ENCODE results near the gene BRD4. TPM values are rescaled to one million over a fixed set of nuclear protein-coding genes. Genes with fewer than 3 reads are reported as not detected.

BRD4 gene
- total RNA-seq, 4 donors from 2014 or later, result 54.8 to 111 (median 68.3) TPM

GRCh38 chr19:15220833-15221232, 111.5 kb downstream of the BRD4 start:
- DNase-seq (ENCODE audit: low spot score in 2 of 2), result no peak
- Histone ChIP-seq H3K36me3 (no peaks in the 10 kb centered on the region), H3K9me3 (no peaks in the 10 kb centered on the region), H3K27ac (no peak overlapping the region), H3K4me1 (peaks cover 18% of the 10 kb centered on the region), H3K27me3 (no peaks in the 10 kb centered on the region), H3K4me3 (no peak overlapping the region)
- 69% methylated on average over 6 of the region's 6 CpGs for WGBS
- TF ChIP-seq POLR2AphosphoS5 (IDR thresholded peaks at IDR 0.05) (no peak), POLR2A (IDR thresholded peaks at IDR 0.05) (no peak), EP300 (IDR thresholded peaks at IDR 0.05) (no peak)
- TF ChIP-seq, protein P1, sequence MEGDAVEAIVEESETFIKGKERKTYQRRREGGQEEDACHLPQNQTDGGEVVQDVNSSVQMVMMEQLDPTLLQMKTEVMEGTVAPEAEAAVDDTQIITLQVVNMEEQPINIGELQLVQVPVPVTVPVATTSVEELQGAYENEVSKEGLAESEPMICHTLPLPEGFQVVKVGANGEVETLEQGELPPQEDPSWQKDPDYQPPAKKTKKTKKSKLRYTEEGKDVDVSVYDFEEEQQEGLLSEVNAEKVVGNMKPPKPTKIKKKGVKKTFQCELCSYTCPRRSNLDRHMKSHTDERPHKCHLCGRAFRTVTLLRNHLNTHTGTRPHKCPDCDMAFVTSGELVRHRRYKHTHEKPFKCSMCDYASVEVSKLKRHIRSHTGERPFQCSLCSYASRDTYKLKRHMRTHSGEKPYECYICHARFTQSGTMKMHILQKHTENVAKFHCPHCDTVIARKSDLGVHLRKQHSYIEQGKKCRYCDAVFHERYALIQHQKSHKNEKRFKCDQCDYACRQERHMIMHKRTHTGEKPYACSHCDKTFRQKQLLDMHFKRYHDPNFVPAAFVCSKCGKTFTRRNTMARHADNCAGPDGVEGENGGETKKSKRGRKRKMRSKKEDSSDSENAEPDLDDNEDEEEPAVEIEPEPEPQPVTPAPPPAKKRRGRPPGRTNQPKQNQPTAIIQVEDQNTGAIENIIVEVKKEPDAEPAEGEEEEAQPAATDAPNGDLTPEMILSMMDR (IDR thresholded peaks at IDR 0.05), result no peak

DNA sequence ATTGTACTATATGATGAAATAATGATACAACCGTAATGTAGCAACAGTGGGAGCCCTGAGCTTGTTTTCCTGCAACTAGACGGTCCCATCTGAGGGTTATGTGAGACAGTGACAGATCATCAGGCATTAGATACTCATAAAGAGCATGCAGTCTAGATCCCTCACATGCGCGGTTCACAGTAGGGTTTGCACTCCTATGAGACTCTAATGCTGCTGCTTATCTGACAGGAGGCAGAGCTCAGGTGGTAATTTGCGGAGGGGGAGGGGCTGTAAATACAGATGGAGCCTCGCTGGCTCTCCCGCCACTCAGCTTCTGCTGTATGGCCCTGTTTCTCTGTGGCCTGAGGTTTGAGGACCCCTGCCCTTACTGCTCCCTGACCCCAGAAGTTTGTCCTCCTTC, 113.8 kb downstream of the BRD4 start:
- 81% methylated on average over 7 of the region's 7 CpGs for WGBS
- TF ChIP-seq EP300 (IDR thresholded peaks at IDR 0.05), result no peak
- TF ChIP-seq POLR2A (IDR thresholded peaks at IDR 0.05), result no peak
- TF ChIP-seq, protein P1 (IDR thresholded peaks at IDR 0.05), result no peak
- no peak for TF ChIP-seq POLR2AphosphoS5 (IDR thresholded peaks at IDR 0.05)

DNA sequence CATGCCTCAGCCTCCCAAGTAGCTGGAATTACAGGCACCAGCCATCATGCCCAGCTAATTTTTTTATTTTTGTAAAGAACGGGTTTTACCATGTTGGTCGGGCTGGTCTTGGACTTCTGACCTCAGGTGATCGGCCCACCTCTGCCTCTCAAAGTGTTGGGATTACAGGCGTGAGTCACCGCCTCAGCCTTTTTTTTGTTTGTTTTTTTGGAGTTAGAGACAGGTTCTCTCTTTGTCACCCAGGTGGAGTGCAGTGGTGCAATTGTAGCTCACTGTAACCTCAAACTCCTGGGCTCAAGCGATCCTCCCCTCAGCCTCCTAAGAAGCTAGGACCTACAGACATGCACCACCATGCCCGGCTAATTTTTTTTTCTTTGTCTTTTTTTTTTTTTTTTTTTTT, 116.0 kb downstream of the BRD4 start:
- no peaks in the 10 kb centered on the region for H3K36me3 ChIP-seq
- no peaks in the 10 kb centered on the region for H3K4me1 ChIP-seq
- no peaks in the 10 kb centered on the region for H3K27me3 ChIP-seq
- no peak overlapping the region for H3K4me3 ChIP-seq
- no peak for DNase-seq (ENCODE audit: low spot score in 2 of 2)
- TF ChIP-seq POLR2A (IDR thresholded peaks at IDR 0.05), result no peak
- no peak for TF ChIP-seq POLR2AphosphoS5 (IDR thresholded peaks at IDR 0.05)
- TF ChIP-seq, protein P1 (IDR thresholded peaks at IDR 0.05), result no peak
- TF ChIP-seq EP300 (IDR thresholded peaks at IDR 0.05), result no peak
- no peak overlapping the region for H3K27ac ChIP-seq
- WGBS, result 85% methylated on average over 7 of the region's 7 CpGs
- H3K9me3 ChIP-seq, result no peaks in the 10 kb centered on the region

More for the DNA sequence above, 113.8 kb downstream of the BRD4 start:
- peaks cover 12% of the 10 kb centered on the region for H3K4me1 ChIP-seq
- no peaks in the 10 kb centered on the region for H3K9me3 ChIP-seq
- no peaks in the 10 kb centered on the region for H3K27me3 ChIP-seq
- H3K27ac ChIP-seq, result no peak overlapping the region
- DNase-seq (ENCODE audit: low spot score in 2 of 2), result no peak
- no peak overlapping the region for H3K4me3 ChIP-seq
- no peaks in the 10 kb centered on the region for H3K36me3 ChIP-seq

- Histone ChIP-seq H3K4me3 (no peak overlapping the region), H3K27me3 (no peaks in the 10 kb centered on the region), H3K9me3 (no peaks in the 10 kb centered on the region), H3K27ac (no peak overlapping the region), H3K4me1 (peaks cover 2% of the 10 kb centered on the region), H3K36me3 (no peaks in the 10 kb centered on the region)
- DNase-seq (ENCODE audit: low spot score in 2 of 2), result no peak
- TF ChIP-seq POLR2A (IDR thresholded peaks at IDR 0.05), result no peak
- TF ChIP-seq EP300 (IDR thresholded peaks at IDR 0.05), result no peak
- TF ChIP-seq, protein P1 (IDR thresholded peaks at IDR 0.05), result no peak
- no peak for TF ChIP-seq POLR2AphosphoS5 (IDR thresholded peaks at IDR 0.05)
- WGBS, result 69% methylated on average over 4 of the region's 15 CpGs
Measured at GRCh38 chr19:15213715-15214381, 118.5 kb downstream of the BRD4 start.

- Histone ChIP-seq H3K27ac (no peak overlapping the region), H3K4me1 (peaks cover 2% of the 10 kb centered on the region), H3K4me3 (no peak overlapping the region), H3K9me3 (no peaks in the 10 kb centered on the region), H3K36me3 (no peaks in the 10 kb centered on the region), H3K27me3 (no peaks in the 10 kb centered on the region)
- no peak for TF ChIP-seq POLR2AphosphoS5 (IDR thresholded peaks at IDR 0.05)
- TF ChIP-seq, protein P1 (IDR thresholded peaks at IDR 0.05), result no peak
- no peak for TF ChIP-seq EP300 (IDR thresholded peaks at IDR 0.05)
- TF ChIP-seq POLR2A (IDR thresholded peaks at IDR 0.05), result no peak
- no peak for DNase-seq (ENCODE audit: low spot score in 2 of 2)
- WGBS, result 92% methylated on average over 12 of the region's 12 CpGs
Measured at GRCh38 chr19:15212711-15213110, 119.6 kb downstream of the BRD4 start.

Measured in suprapubic skin (tissue), 4 donors.